H9 (cell line): Measurements from ENCODE around the gene OR2Y1. TPM values are rescaled to one million over a fixed set of nuclear protein-coding genes. Genes with fewer than 3 reads are reported as not detected.

Source experiments
- DNase-seq: peaks from one replicate; pipeline ENCODE4 v3.0.0-alpha.2; 2017
- H2AFZ ChIP-seq: one replicate; pipeline ENCODE4 v1.6.1; 2013; ENCODE audit warnings: mild to moderate bottlenecking, low read length, control low read depth, moderate library complexity
- H2AK5ac ChIP-seq: 2 replicates; pipeline ENCODE4 v1.6.1; 2013; ENCODE audit warnings: low read length, control low read depth, mixed read lengths; ENCODE audit not compliant: insufficient read length
- H2BK120ac ChIP-seq: one replicate; pipeline ENCODE4 v1.6.1; 2013; ENCODE audit warnings: low read depth, mild to moderate bottlenecking, low read length, control low read depth, inconsistent platforms; ENCODE audit not compliant: poor library complexity, severe bottlenecking
- H2BK12ac ChIP-seq: 2 replicates; pipeline ENCODE4 v1.6.1; 2013; ENCODE audit warnings: low read length, control low read depth, mixed read lengths, low read depth; ENCODE audit not compliant: insufficient read length
- H2BK15ac ChIP-seq: 2 replicates; pipeline ENCODE4 v1.6.1; 2013; ENCODE audit warnings: low read depth, low read length, control low read depth
- H2BK20ac ChIP-seq: one replicate; pipeline ENCODE4 v1.6.1; 2013; ENCODE audit warnings: low read depth, mild to moderate bottlenecking, low read length, control low read depth, inconsistent platforms; ENCODE audit not compliant: poor library complexity, severe bottlenecking
- H2BK5ac ChIP-seq: 2 replicates; pipeline ENCODE4 v1.6.1; 2013; ENCODE audit warnings: low read length, control low read depth, mixed read lengths; ENCODE audit not compliant: insufficient read length
- H3K14ac ChIP-seq: 2 replicates; pipeline ENCODE4 v1.6.1; 2013; ENCODE audit warnings: low read length, control low read depth; ENCODE audit not compliant: insufficient read depth
- H3K18ac ChIP-seq: 2 replicates; pipeline ENCODE4 v1.6.1; 2013; ENCODE audit warnings: low read depth, mild to moderate bottlenecking, mixed read lengths, low read length, control low read depth; ENCODE audit not compliant: insufficient read length
- H3K23ac ChIP-seq: 2 replicates; pipeline ENCODE4 v1.6.1; 2013; ENCODE audit warnings: low read length, control low read depth, mixed read lengths, low read depth; ENCODE audit not compliant: insufficient read length
- H3K23me2 ChIP-seq: 2 replicates; pipeline ENCODE4 v1.6.1; 2013; ENCODE audit warnings: low read depth, mild to moderate bottlenecking, mixed read lengths, low read length, control low read depth; ENCODE audit not compliant: insufficient read length, poor library complexity, severe bottlenecking
- H3K27ac ChIP-seq: 2 replicates; pipeline ENCODE4 v1.5.1; 2013; ENCODE audit warnings: low read length, control low read depth, mixed read lengths, low read depth; ENCODE audit not compliant: insufficient read length
- H3K27me3 ChIP-seq: 2 replicates; pipeline ENCODE4 v1.6.1; 2013; ENCODE audit warnings: low read length, control low read depth, inconsistent platforms; ENCODE audit not compliant: insufficient read depth
- H3K4ac ChIP-seq: 2 replicates; pipeline ENCODE4 v1.6.1; 2013; ENCODE audit warnings: low read depth, mild to moderate bottlenecking, control low read depth, inconsistent platforms, low read length, moderate library complexity
- H3K4me1 ChIP-seq: 2 replicates; pipeline ENCODE4 v1.6.1; 2013; ENCODE audit warnings: low read length, control low read depth, inconsistent platforms; ENCODE audit not compliant: insufficient read depth
- H3K4me2 ChIP-seq: 2 replicates; pipeline ENCODE4 v1.6.1; 2013; ENCODE audit warnings: low read length, control low read depth, mixed read lengths; ENCODE audit not compliant: insufficient read length, insufficient read depth
- H3K56ac ChIP-seq: 2 replicates; pipeline ENCODE4 v1.6.1; 2013; ENCODE audit warnings: low read depth, mild to moderate bottlenecking, mixed read lengths, low read length, control low read depth; ENCODE audit not compliant: insufficient read length
- H3K79me1 ChIP-seq: 2 replicates; pipeline ENCODE4 v1.6.1; 2013; ENCODE audit warnings: low read depth, mild to moderate bottlenecking, moderate library complexity, low read length, control low read depth, inconsistent platforms; ENCODE audit not compliant: insufficient read depth, poor library complexity, severe bottlenecking
- H3K79me2 ChIP-seq: 2 replicates; pipeline ENCODE4 v1.6.1; 2013; ENCODE audit warnings: low read length, control low read depth, inconsistent platforms; ENCODE audit not compliant: insufficient read depth
- H3K9ac ChIP-seq: 2 replicates; pipeline ENCODE4 v1.6.1; 2013; ENCODE audit warnings: low read length, control low read depth, mixed read lengths; ENCODE audit not compliant: insufficient read length; ENCODE audit errors: extremely low read depth
- H3K9me3 ChIP-seq: one replicate; pipeline ENCODE4 v1.6.1; 2013; ENCODE audit warnings: low read depth, low read length, inconsistent platforms; ENCODE audit not compliant: control insufficient read depth
- H3T11ph ChIP-seq: one replicate; pipeline ENCODE4 v1.6.1; 2013; ENCODE audit warnings: mild to moderate bottlenecking, low read length, control low read depth, inconsistent platforms
- H4K20me1 ChIP-seq: one replicate; pipeline ENCODE4 v1.6.1; 2013; ENCODE audit not compliant: control insufficient read depth, insufficient read length, insufficient read depth
- H4K5ac ChIP-seq: 2 replicates; pipeline ENCODE4 v1.6.1; 2013; ENCODE audit warnings: low read depth, mild to moderate bottlenecking, mixed read lengths, low read length, control low read depth; ENCODE audit not compliant: insufficient read length
- H4K8ac ChIP-seq: replicated peaks from 2 replicates; pipeline ENCODE4 v1.6.1; 2013; ENCODE audit warnings: low read length, control low read depth, mixed read lengths, low read depth; ENCODE audit not compliant: insufficient read length
- H4K91ac ChIP-seq: 2 replicates; pipeline ENCODE4 v1.6.1; 2013; ENCODE audit warnings: low read depth, mild to moderate bottlenecking, moderate library complexity, mixed read lengths, low read length, control low read depth; ENCODE audit not compliant: insufficient read length
- H3K27ac Mint-ChIP-seq, 3 experiments: 2 replicates in 2 of 3; 3 replicates in 1 of 3; pipeline ENCODE4 v1.8.0; 2020 to 2021; ENCODE audit warnings: mixed read lengths in 3 of 3, mild to moderate bottlenecking in 1 of 3, moderate library complexity in 1 of 3
- H3K27me3 Mint-ChIP-seq: 2 replicates; pipeline ENCODE4 v1.8.0; 2021; ENCODE audit warnings: low read depth, mild to moderate bottlenecking, moderate library complexity, mixed read lengths
- H3K36me3 Mint-ChIP-seq, 3 experiments: 2 replicates in 2 of 3; 3 replicates in 1 of 3; pipeline ENCODE4 v1.8.0; 2020 to 2021; ENCODE audit warnings: low read depth in 3 of 3, mixed read lengths in 3 of 3; ENCODE audit not compliant: insufficient read depth in 1 of 3
- H3K4me1 Mint-ChIP-seq, 2 experiments: 2 replicates each; pipeline ENCODE4 v1.8.0; 2020; ENCODE audit warnings: mixed read lengths in 2 of 2
- H3K4me3 Mint-ChIP-seq, 2 experiments: 2 replicates in 1 of 2; 3 replicates in 1 of 2; pipeline ENCODE4 v1.8.0; 2020 to 2021; ENCODE audit warnings: mild to moderate bottlenecking in 2 of 2, mixed read lengths in 2 of 2, moderate library complexity in 1 of 2
- H3K9me3 Mint-ChIP-seq, 2 experiments: 2 replicates in 1 of 2; 3 replicates in 1 of 2; pipeline ENCODE4 v1.8.0; 2020; ENCODE audit warnings: mild to moderate bottlenecking in 2 of 2, mixed read lengths in 2 of 2, moderate library complexity in 1 of 2
- WGBS: extraction: QIAGEN DNeasy Blood & Tissue Kit; methylation state at CpG from one replicate; pipeline ENCODE4 v1.1.7; 2013; ENCODE audit warnings: missing lambda C conversion rate, low lambda C conversion rate, mixed read lengths; ENCODE audit not compliant: insufficient read length; ENCODE audit errors: extremely low coverage; 5-methylcytosine and 5-hydroxymethylcytosine counted together
- total RNA-seq: library from RNA; stranded (reverse); gene quantifications from 2 replicates; pipeline ENCODE4 v1.2.1, GENCODE V29; 2021
- TF ChIP-seq, protein P1 (sequence below): fragments of 200-600 bp; sonication (generic); conservative IDR thresholded peaks from 3 replicates; pipeline ENCODE4 v1.8.0; 2021; ENCODE audit warnings: antibody characterized with exemption, mild to moderate bottlenecking

OR2Y1 gene
- total RNA-seq, 1 experiment from 2014 or later, result not detected

DNA sequence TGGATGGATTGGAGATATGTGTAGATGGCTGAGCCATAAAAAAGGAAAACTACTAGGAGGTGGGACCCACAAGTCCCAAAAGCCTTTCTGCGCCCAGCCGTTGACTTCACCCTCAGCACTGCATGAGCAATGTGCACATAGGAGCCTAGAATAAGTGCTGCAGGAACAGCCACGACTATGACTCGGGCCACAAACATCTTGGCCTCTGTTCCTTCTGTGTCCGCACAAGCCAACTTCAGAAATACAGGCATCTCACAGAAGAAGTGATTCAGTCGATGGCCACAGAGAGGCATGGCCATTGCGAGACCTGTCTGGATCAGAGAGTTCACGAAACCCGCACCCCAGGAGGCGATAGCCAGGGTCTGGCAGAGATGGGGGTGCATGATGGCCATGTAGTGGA, 587 bp downstream of the OR2Y1 start:
- H3K9ac ChIP-seq, result no peak overlapping the region
- Mint-ChIP-seq H3K36me3 (no peaks in the 10 kb centered on the region), H3K27ac (no peak overlapping the region), H3K4me3 (no peak overlapping the region), H3K27me3 (peaks cover 46% of the 10 kb centered on the region), H3K9me3 (no peaks in the 10 kb centered on the region; a peak in 1 of 5 replicates), H3K4me1 (no peaks in the 10 kb centered on the region)
- TF ChIP-seq, protein P1, sequence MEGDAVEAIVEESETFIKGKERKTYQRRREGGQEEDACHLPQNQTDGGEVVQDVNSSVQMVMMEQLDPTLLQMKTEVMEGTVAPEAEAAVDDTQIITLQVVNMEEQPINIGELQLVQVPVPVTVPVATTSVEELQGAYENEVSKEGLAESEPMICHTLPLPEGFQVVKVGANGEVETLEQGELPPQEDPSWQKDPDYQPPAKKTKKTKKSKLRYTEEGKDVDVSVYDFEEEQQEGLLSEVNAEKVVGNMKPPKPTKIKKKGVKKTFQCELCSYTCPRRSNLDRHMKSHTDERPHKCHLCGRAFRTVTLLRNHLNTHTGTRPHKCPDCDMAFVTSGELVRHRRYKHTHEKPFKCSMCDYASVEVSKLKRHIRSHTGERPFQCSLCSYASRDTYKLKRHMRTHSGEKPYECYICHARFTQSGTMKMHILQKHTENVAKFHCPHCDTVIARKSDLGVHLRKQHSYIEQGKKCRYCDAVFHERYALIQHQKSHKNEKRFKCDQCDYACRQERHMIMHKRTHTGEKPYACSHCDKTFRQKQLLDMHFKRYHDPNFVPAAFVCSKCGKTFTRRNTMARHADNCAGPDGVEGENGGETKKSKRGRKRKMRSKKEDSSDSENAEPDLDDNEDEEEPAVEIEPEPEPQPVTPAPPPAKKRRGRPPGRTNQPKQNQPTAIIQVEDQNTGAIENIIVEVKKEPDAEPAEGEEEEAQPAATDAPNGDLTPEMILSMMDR, result no peak
- no peak overlapping the region for H3K4me2 ChIP-seq
- no peak overlapping the region for H3K18ac ChIP-seq
- H2AK5ac ChIP-seq, result no peak overlapping the region
- H3K14ac ChIP-seq, result no peak overlapping the region
- no peaks in the 10 kb centered on the region for H4K20me1 ChIP-seq
- H3K79me2 ChIP-seq, result no peaks in the 10 kb centered on the region
- WGBS, result no CpG with 5 or more reads among the region's 10 CpGs
- H3K4ac ChIP-seq, result no peak overlapping the region
- H3K9me3 ChIP-seq, result no peaks in the 10 kb centered on the region
- H3T11ph ChIP-seq, result no peak overlapping the region
- H3K27me3 ChIP-seq, result no peaks in the 10 kb centered on the region; the same call in 1 of the 2 replicates
- no peak overlapping the region for H2BK5ac ChIP-seq
- no peak overlapping the region for H4K5ac ChIP-seq
- no peak overlapping the region for H3K27ac ChIP-seq
- H3K23me2 ChIP-seq, result no peaks in the 10 kb centered on the region
- DNase-seq, result no peak
- no peak overlapping the region for H4K8ac ChIP-seq
- H2AFZ ChIP-seq, result no peak overlapping the region
- no peak overlapping the region for H3K23ac ChIP-seq
- H3K56ac ChIP-seq, result no peak overlapping the region
- H2BK120ac ChIP-seq, result no peak overlapping the region
- no peaks in the 10 kb centered on the region for H3K4me1 ChIP-seq
- no peak overlapping the region for H4K91ac ChIP-seq
- H2BK15ac ChIP-seq, result no peak overlapping the region
- H2BK12ac ChIP-seq, result no peak overlapping the region
- no peaks in the 10 kb centered on the region for H3K79me1 ChIP-seq
- H2BK20ac ChIP-seq, result no peak overlapping the region
